H1 (cell line): ENCODE measurements around the gene TMEM115.

Source experiments
- CEBPB ChIP-seq: IDR thresholded peaks from 2 replicates; pipeline ENCODE4 v1.6.1; 2012; ENCODE audit warnings: low read depth, low read length
- EZH2 ChIP-seq: fragments of 200-600 bp; sonication (generic); IDR thresholded peaks from 2 replicates; pipeline ENCODE4 v1.7.1; 2012; ENCODE audit warnings: low read depth, mild to moderate bottlenecking, moderate library complexity, low read length, inconsistent platforms; ENCODE audit not compliant: severe bottlenecking
- JUN ChIP-seq: IDR thresholded peaks from 2 replicates; pipeline ENCODE4 v1.6.1; 2011; ENCODE audit warnings: low read depth, mild to moderate bottlenecking, improper control_type of control experiment, low read length
- JUND ChIP-seq: IDR thresholded peaks from 2 replicates; pipeline ENCODE4 v1.6.1; 2011; ENCODE audit warnings: mild to moderate bottlenecking, improper control_type of control experiment, low read length
- MAFK ChIP-seq: IDR thresholded peaks from 2 replicates; pipeline ENCODE4 v1.6.1; 2012; ENCODE audit warnings: low read depth, mild to moderate bottlenecking, improper control_type of control experiment, low read length
- POLR2A ChIP-seq, 2 experiments: IDR thresholded peaks; 1 replicate in 1 of 2; 2 replicates in 1 of 2; pipeline ENCODE4 v1.6.1; 2011; ENCODE audit warnings: low read depth in 2 of 2, low read length in 2 of 2, mild to moderate bottlenecking in 2 of 2; ENCODE audit errors: control extremely low read depth in 1 of 2
- SP1 ChIP-seq: IDR thresholded peaks from 2 replicates; pipeline ENCODE4 v1.6.1; 2011; ENCODE audit warnings: low read depth, low read length
- TAF1 ChIP-seq: IDR thresholded peaks from 2 replicates; pipeline ENCODE4 v1.6.1; 2011; ENCODE audit warnings: mild to moderate bottlenecking, low read depth, low read length
- TCF12 ChIP-seq: IDR thresholded peaks from 2 replicates; pipeline ENCODE4 v1.6.1; 2011; ENCODE audit warnings: low read depth, mild to moderate bottlenecking, low read length
- ZNF274 ChIP-seq: IDR thresholded peaks from 2 replicates; pipeline ENCODE4 v1.7.0; 2012; ENCODE audit warnings: low read length, borderline replicate concordance; ENCODE audit errors: extremely low read depth
- TF ChIP-seq, protein P1 (sequence below), 3 experiments: IDR thresholded peaks; 1 replicate in 2 of 3; 2 replicates in 1 of 3; pipeline versions ENCODE4 v1.5.1 to v1.6.1; 2011; ENCODE audit warnings: low read length in 3 of 3, mild to moderate bottlenecking in 3 of 3, inconsistent platforms in 2 of 3, low read depth in 1 of 3, moderate library complexity in 1 of 3; ENCODE audit not compliant: insufficient read depth in 1 of 3; ENCODE audit errors: control extremely low read depth in 1 of 3
- TF ChIP-seq, protein P2 (sequence below): IDR thresholded peaks from 2 replicates; pipeline ENCODE4 v1.6.1; 2011; ENCODE audit warnings: low read length, improper control_type of control experiment

DNA sequence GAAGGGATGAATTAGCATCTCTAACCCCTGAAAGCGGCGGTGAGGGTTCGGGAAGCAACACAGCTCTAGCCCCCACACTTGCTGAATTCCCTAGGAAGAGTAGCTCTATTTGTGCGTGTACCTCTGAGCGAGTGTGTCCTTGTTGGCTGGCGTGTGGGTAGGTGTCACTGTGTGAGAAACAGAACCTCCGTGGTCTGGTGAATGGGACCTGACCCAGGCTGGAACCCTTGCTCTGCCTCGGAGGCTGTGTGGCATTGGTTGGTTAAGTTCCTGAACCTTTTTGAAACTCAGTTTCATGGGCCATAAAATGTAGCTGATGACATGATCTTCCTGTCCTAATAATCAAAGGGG, 414 bp upstream of the TMEM115 start:
- TF ChIP-seq TCF12, result no peak
- TF ChIP-seq, protein P1, sequence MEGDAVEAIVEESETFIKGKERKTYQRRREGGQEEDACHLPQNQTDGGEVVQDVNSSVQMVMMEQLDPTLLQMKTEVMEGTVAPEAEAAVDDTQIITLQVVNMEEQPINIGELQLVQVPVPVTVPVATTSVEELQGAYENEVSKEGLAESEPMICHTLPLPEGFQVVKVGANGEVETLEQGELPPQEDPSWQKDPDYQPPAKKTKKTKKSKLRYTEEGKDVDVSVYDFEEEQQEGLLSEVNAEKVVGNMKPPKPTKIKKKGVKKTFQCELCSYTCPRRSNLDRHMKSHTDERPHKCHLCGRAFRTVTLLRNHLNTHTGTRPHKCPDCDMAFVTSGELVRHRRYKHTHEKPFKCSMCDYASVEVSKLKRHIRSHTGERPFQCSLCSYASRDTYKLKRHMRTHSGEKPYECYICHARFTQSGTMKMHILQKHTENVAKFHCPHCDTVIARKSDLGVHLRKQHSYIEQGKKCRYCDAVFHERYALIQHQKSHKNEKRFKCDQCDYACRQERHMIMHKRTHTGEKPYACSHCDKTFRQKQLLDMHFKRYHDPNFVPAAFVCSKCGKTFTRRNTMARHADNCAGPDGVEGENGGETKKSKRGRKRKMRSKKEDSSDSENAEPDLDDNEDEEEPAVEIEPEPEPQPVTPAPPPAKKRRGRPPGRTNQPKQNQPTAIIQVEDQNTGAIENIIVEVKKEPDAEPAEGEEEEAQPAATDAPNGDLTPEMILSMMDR (IDR thresholded peaks at IDR 0.05; ENCODE audit: control extremely low read depth in 1 of 3, insufficient read depth in 1 of 3, low read depth in 1 of 3, low read length in 3 of 3), result no peak
- TF ChIP-seq CEBPB, result no peak
- no peak for TF ChIP-seq JUN
- TF ChIP-seq POLR2A (IDR thresholded peaks at IDR 0.05; ENCODE audit: control extremely low read depth in 1 of 2, low read depth in 2 of 2, low read length in 2 of 2), result no peak
- no peak for TF ChIP-seq ZNF274
- TF ChIP-seq TAF1, result no peak
- TF ChIP-seq, protein P2, sequence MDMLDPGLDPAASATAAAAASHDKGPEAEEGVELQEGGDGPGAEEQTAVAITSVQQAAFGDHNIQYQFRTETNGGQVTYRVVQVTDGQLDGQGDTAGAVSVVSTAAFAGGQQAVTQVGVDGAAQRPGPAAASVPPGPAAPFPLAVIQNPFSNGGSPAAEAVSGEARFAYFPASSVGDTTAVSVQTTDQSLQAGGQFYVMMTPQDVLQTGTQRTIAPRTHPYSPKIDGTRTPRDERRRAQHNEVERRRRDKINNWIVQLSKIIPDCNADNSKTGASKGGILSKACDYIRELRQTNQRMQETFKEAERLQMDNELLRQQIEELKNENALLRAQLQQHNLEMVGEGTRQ, result no peak
- TF ChIP-seq SP1, result no peak
- TF ChIP-seq MAFK, result no peak
- TF ChIP-seq JUND, result no peak
- no peak for TF ChIP-seq EZH2
